K562 (cell line): ENCODE data around the gene COQ8B. TPM values are rescaled to one million over a fixed set of nuclear protein-coding genes. Genes with fewer than 3 reads are reported as not detected.

Source experiments
- GABPA ChIP-seq: fragments of 200-800 bp; sonication (Bioruptor generic); conservative IDR thresholded peaks from 2 replicates; pipeline ENCODE4 v1.6.1; 2016; ENCODE audit warnings: low read depth, missing genetic modification characterization, missing compliant biosample characterization
- GTF2F1 ChIP-seq: IDR thresholded peaks from 2 replicates; pipeline ENCODE4 v1.6.1; 2011; ENCODE audit warnings: low read depth, low read length, improper control_type of control experiment
- PHTF2 ChIP-seq: fragments of 250-450 bp; sonication (Bioruptor Pico); IDR thresholded peaks from 2 replicates; pipeline ENCODE4 v1.5.0; 2021; ENCODE audit warnings: mild to moderate bottlenecking
- SNAPC5 ChIP-seq: fragments of 250-450 bp; sonication (Bioruptor Pico); IDR thresholded peaks from 2 replicates; pipeline ENCODE4 v1.8.0; 2021; ENCODE audit warnings: moderate library complexity, mild to moderate bottlenecking, inconsistent platforms
- STAT6 ChIP-seq: sonication (generic); formaldehyde crosslinking; IDR thresholded peaks from 2 replicates; pipeline ENCODE4 v1.8.1; 2023; ENCODE audit warnings: mild to moderate bottlenecking, missing genetic modification reagents
- TSHZ1 ChIP-seq: fragments of 250-450 bp; sonication (Bioruptor Pico); IDR thresholded peaks from 2 replicates; pipeline ENCODE4 v1.4.0; 2020; ENCODE audit warnings: mild to moderate bottlenecking, moderate library complexity
- polyA plus RNA-seq, 8 experiments: library from polyadenylated mRNA; depleted of rRNA in 4 of 8; stranded (reverse) in 5 of 8; unstranded in 3 of 8; fragments of >200 nt; fragmentation: Nextera tagmentation in 2 of 8; fragmentation: Illumina TruSeq in 1 of 8; extraction: Ambion mirVana in 2 of 8; extraction: Trizol in 1 of 8; gene quantifications; 2 replicates each; pipeline versions ENCODE4 v1.2.1 to v1.2.3, GENCODE V29; 2011 to 2014; ENCODE audit warnings: inconsistent platforms in 1 of 8, missing spikeins in 1 of 8
- total RNA-seq, 7 experiments: library from RNA; depleted of rRNA in 6 of 7; stranded (reverse); fragments of >200 nt in 6 of 7; fragmentation: Illumina TruSeq in 2 of 7; extraction: Trizol in 2 of 7; gene quantifications; 2 replicates each; pipeline versions ENCODE4 v1.2.1 to v1.2.3, GENCODE V29; 2011 to 2021; ENCODE audit warnings: low replicate concordance in 1 of 7
- TF ChIP-seq, protein P1 (sequence below), 2 experiments: fragments of 450-650 bp; IDR thresholded peaks; 2 replicates each; pipeline ENCODE4 v1.6.1; 2016

The COQ8B gene
- total and polyA plus RNA-seq, 9 of the 15 experiments (the other 6 are each of a cell fraction or from before 2014, with no cell fraction given): 0.41 to 32.3 (median 12.9) TPM

- TF ChIP-seq TSHZ1 (CRISPR knock-in tag) (no peak), PHTF2 (no peak), SNAPC5 (CRISPR knock-in tag) (no peak), GTF2F1 (no peak), STAT6 (CRISPR knock-in tag) (no peak), GABPA (tag) (no peak)
- TF ChIP-seq, protein P1, sequence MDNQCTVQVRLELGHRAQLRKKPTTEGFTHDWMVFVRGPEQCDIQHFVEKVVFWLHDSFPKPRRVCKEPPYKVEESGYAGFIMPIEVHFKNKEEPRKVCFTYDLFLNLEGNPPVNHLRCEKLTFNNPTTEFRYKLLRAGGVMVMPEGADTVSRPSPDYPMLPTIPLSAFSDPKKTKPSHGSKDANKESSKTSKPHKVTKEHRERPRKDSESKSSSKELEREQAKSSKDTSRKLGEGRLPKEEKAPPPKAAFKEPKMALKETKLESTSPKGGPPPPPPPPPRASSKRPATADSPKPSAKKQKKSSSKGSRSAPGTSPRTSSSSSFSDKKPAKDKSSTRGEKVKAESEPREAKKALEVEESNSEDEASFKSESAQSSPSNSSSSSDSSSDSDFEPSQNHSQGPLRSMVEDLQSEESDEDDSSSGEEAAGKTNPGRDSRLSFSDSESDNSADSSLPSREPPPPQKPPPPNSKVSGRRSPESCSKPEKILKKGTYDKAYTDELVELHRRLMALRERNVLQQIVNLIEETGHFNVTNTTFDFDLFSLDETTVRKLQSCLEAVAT (IDR thresholded peaks at IDR 0.05): no peak
- TF ChIP-seq, all 486 proteins: peak for 0
Measured at GRCh38 chr19:40659566-40659965, 57.1 kb downstream of the COQ8B start (continued).
